HG03575 (cell line): ENCODE results near the gene SYP.
"Not testable (repeated sequence)": the region's sequence is repeated elsewhere in the genome, so short reads cannot be mapped to it uniquely, and the experiment has no call there.

Experiments
- ATAC-seq: cut with Tn5 transposase; IDR thresholded peaks from one replicate; pipeline ENCODE4 v1.9.1; 2021; ENCODE audit not compliant: unreplicated experiment, insufficient number of reproducible peaks, low FRiP score; ENCODE audit errors: extremely low read depth

Gene SYP

GRCh38 chrX:49176421-49177326 is 23.3 kb downstream of the SYP start:
- no peak for ATAC-seq

GRCh38 chrX:49175435-49176274 is 24.3 kb downstream of the SYP start:
- no peak for ATAC-seq

DNA sequence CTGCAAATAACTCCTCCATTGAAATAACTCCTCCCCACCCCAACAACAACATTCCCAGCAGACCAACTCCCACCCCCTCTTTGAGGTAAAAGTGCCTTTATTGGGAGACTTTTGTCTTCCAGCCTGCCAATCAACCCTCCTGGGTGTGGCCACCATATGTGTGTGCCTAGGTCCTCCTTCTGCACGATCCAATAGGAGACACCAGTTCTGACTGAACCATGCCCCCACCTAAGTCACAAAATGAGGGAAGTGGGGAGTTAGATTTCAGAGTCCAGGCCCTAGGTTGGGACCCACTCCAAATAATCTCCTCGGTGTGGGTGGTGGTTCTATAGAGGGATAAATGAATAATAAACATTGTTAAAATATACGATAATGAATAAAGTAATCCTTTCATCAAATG is 25.3 kb downstream of the SYP start:
- ATAC-seq: no peak

DNA sequence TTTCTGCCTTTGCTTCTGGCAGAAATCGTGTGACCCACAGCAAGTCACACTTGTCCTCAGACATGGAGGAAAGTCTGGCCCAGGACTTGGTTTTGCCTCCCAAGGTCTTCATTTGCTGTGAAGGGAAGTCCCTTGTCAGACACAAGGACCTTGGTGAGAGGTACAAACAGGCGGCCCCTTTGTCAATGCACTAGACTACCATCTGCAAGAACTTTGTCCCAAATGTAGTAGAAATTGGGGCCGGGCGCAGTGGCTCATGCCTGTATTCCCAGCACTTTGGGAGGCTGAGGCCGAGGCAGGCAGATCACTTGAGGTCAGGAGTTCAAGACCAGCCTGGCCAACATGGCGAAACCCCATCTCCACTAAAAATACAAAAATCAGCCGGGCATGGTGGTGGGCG is 26.4 kb downstream of the SYP start:
- not testable (repeated sequence) for ATAC-seq

- ATAC-seq: no peak
Measured at GRCh38 chrX:49172280-49172780, 27.7 kb downstream of the SYP start.

DNA sequence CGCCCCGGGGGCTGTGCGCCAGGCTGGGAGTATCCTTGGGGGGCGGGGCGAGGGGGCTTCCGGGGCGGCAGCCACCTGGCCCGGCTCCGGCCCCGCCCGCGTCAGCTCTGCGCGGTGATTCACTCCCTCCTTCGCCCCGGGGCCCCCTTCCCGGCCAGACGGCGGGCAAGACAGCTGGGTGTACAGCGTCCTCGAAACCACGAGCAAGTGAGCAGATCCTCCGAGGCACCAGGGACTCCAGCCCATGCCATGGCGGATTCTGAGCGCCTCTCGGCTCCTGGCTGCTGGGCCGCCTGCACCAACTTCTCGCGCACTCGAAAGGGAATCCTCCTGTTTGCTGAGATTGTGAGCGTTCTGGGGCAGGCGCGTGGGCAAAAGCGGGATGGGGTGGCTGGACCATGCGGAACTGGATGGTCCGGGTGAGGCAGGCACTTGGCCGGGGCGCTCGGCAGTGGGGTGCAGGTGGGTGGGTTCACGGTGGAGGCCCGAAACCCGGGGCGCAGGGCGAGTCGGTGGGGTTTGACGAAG is 28.2 kb downstream of the SYP start, which contains the start of gene PLP2:
PLP2 (plus strand) TSS at position 147 of the 528 bp plus-strand sequence; CDS start at position 250, 103 bp downstream.
- no peak for ATAC-seq

- ATAC-seq: no peak
Measured at GRCh38 chrX:49167740-49168108, 32.3 kb downstream of the SYP start.

DNA sequence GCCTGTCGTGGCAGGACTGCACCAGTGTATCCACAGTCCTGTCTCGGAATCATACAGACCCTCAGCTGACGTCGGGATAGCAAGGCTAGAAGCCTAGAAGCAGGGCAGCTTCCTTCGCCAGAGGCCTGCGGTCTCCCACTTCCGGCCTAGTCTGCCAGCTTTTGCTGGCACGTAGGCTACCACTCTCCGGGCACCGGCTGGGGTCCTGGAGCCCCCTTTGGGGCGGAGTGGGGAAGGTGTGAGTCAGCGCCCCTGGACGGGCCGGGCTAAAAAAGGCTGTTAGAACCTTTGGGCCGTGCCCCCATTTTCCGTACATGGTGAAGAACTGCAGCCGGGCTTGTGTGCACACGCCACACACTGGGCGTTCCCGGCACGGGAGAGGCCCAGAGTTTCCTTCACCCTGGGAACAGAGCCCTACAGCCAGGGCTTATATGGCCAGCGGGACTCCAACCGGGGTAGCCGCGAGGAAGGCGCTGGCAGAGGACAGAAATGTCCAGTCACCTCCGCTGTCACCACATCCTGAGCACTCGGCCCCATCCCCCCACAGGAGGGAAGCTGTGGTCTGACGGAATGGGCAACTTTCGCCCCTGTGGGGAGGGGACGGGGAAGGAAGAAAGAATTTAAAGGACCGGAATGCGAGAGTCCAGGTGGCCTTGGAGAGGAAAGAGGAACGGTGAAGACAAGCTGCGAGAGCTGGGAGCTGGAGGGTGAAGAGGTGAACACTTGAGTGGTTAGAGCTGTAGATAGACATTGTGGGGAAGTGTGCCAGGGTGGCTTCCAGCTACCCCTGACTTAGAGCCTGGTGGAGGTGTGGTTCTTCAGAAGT is 32.9 kb downstream of the SYP start:
- ATAC-seq: no peak

GRCh38 chrX:49165901-49166881 is 33.8 kb downstream of the SYP start:
- no peak for ATAC-seq

- no peak for ATAC-seq
Measured at GRCh38 chrX:49164589-49165360, 35.2 kb downstream of the SYP start.

DNA sequence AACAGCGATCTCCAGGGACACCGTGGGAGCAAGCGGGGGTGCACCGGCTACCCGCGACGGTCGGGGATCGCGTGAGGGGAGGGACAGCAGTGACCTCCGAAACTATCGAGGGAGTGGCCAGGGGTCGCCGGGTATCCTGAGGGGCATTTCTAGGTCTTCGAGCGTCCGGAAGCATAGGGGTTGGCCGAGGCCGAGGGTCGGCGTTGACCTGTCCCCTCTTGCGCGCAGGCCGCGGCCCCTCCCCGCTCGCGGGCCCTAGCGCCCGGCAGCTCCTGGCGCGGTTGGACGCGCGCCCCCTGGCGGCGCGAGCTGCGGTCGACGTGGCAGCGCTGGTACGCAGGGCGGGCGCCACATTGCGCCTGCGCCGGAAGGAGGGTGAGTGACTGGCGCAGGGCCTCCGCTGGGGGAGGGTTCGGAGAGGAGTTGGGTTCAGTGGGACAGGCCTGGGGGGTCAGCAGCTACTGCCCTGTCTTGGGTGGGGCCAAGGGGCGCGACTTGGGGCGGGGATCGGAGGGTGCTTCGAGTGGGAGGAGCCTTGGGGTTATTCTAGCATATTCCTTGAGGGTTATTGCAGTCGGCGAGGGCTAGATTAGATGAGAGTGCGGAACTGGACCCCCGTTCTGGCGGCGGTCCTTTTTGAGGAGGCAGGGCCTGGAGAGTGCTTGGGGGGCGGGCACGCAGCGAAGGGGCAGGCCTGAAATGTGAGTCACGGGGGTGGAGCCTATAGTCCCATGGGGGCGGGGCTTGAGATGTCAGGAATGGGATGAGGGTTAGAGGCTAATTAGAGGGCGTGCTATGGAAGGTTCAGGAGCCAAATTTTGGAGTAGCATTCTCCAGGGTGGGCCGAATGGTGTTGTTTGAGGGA is 36.2 kb downstream of the SYP start:
- ATAC-seq: no peak

DNA sequence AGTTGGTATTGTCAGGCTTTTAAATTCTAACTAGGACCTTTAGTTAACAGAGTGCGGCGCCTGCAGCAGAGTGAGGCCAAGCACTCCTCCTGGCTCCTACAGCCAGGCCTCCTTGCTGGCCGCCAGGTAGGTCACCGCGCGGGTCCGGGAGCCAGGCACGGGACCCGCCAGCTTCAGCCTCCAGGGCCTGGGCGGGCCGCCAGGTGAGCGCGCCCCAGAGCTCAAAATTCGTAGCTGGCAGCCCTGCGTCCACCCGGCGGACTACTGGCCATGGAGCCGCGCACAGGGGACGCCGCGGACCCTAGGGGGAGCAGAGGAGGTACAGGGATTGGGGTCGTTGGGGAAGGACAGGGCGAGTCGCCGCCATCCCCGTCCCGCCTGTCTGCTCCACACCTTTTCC is 37.4 kb downstream of the SYP start, which contains the start of gene MAGIX:
MAGIX (plus strand) TSS at position 139 of the 400 bp plus-strand sequence; CDS start at position 271, 132 bp downstream.
- ATAC-seq: no peak

DNA sequence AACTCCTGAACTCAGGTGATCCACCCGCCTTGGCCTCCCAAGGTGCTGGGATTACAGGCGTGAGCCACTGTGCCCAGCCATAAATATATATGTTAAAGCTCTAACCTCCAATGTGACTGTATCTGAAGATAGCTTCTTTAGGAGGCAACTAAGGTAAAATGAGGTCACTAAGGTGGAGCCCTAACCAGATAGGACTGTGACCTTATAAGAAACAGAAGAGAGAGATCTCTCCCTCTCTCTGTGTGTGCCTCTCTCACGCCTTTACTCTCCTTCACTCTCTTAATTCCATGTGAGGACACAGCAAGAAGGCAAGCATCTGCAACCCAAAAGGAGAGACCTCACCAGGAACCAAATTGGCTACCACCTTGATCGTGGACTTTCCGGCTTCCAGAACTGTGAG is 38.4 kb downstream of the SYP start:
- ATAC-seq: no peak

- ATAC-seq: no peak
Measured at GRCh38 chrX:49160908-49161307, 39.1 kb downstream of the SYP start.

- no peak for ATAC-seq
Measured at GRCh38 chrX:49157194-49157593, 42.8 kb downstream of the SYP start.
